NT2/D1 (cell line): Measurements from ENCODE around the gene ERN2.

Source experiments
- YY1 ChIP-seq: IDR thresholded peaks from 2 replicates; pipeline ENCODE4 v1.6.1; 2011; ENCODE audit not compliant: insufficient read length, insufficient read depth
- ZNF274 ChIP-seq: IDR thresholded peaks from 2 replicates; pipeline ENCODE4 v1.6.1; 2011; ENCODE audit warnings: mild to moderate bottlenecking, low read depth, low read length

GRCh38 chr16:23683487-23683886 lies 29.5 kb downstream of the ERN2 start:
- TF ChIP-seq YY1 (no peak), ZNF274 (no peak)
